ENCODE results near the gene ERC2. TPM values are rescaled to one million over a fixed set of nuclear protein-coding genes. Genes with fewer than 3 reads are reported as not detected.

Gene ERC2
- polyA plus RNA-seq, 2 of the 4 experiments (the other 2 are of a cell fraction), result 0.16 TPM; not detected in 1

DNA sequence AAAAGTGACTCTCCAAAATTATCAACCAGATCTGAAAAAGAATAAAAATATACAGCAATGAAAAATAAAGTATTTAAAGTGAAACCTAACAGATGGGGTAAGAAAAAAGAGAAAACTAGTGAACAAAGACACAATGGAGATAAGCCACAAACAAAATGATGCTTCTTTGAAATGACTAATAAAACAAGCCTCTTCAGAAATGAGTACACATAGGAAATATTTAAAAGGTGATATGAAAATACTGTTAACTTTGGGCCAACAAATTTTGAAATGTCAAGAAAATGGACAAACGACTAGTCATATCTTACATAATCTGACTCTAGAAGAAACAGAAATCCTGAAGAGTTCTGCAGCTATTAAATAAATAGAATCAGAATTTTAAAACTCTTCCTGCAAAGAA lies 164.2 kb downstream of the ERC2 start (continued):
- no peak for TF ChIP-seq HOXB5 (CRISPR knock-in tag; IDR thresholded peaks at IDR 0.05)
- no peak for TF ChIP-seq SREBF2 (IDR thresholded peaks at IDR 0.05)
- TF ChIP-seq, protein P1, sequence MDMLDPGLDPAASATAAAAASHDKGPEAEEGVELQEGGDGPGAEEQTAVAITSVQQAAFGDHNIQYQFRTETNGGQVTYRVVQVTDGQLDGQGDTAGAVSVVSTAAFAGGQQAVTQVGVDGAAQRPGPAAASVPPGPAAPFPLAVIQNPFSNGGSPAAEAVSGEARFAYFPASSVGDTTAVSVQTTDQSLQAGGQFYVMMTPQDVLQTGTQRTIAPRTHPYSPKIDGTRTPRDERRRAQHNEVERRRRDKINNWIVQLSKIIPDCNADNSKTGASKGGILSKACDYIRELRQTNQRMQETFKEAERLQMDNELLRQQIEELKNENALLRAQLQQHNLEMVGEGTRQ (IDR thresholded peaks at IDR 0.05), result no peak

DNA sequence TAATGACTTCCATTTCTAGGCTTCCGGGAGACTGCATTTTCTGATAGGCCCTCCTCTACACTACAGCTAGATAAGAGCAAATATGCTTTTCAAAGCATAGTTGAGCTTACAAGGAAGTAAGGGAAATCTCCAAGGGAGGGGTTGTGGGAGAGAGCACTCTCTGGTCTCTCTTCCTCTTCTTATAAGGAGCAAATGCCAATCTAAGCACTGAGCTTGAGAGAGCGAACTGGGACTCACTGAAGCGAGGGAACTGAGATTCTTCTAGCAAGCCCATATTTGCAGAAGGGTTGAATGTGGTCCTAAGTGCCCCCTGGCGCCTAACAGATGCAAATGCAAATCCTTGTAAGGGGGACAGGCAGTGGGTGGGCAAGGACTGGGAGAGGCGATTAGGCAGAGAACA lies 164.8 kb downstream of the ERC2 start:
- FAIRE-seq, result no peak
- ChIA-PET POLR2A (no interaction called here), CTCF (interaction anchor here (2.0 kb wide), 1 partner anchor 13 kb away, joined by 5 read pairs; no protein-coding TSS in a partner anchor)
- H3K4me1 ChIP-seq, result no peaks in the 10 kb centered on the region
- no peak overlapping the region for H3K4me2 ChIP-seq
- ATAC-seq, result peak in 1 of 2 experiments; percentile 82; a peak in 3 of 6 replicates
- no peak overlapping the region for H3K27ac ChIP-seq
- no peaks in the 10 kb centered on the region for H3K9me3 ChIP-seq
- no peak overlapping the region for H3K4me3 ChIP-seq
- DNase-seq (ENCODE audit: low read depth in 1 of 2, low spot score in 1 of 2), result peak in 1 of 2 experiments; percentile 38
- WGBS (ENCODE audit: missing lambda C conversion rate), result 28% methylated on average over 5 of the region's 5 CpGs
- TF ChIP-seq KDM1A (IDR thresholded peaks at IDR 0.05; ENCODE audit: low read depth), result no peak
- no peak for TF ChIP-seq GATA3 (IDR thresholded peaks at IDR 0.05; ENCODE audit: borderline replicate concordance)
- TF ChIP-seq CEBPB (IDR thresholded peaks at IDR 0.05), result no peak
- TF ChIP-seq, protein P2, sequence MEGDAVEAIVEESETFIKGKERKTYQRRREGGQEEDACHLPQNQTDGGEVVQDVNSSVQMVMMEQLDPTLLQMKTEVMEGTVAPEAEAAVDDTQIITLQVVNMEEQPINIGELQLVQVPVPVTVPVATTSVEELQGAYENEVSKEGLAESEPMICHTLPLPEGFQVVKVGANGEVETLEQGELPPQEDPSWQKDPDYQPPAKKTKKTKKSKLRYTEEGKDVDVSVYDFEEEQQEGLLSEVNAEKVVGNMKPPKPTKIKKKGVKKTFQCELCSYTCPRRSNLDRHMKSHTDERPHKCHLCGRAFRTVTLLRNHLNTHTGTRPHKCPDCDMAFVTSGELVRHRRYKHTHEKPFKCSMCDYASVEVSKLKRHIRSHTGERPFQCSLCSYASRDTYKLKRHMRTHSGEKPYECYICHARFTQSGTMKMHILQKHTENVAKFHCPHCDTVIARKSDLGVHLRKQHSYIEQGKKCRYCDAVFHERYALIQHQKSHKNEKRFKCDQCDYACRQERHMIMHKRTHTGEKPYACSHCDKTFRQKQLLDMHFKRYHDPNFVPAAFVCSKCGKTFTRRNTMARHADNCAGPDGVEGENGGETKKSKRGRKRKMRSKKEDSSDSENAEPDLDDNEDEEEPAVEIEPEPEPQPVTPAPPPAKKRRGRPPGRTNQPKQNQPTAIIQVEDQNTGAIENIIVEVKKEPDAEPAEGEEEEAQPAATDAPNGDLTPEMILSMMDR (IDR thresholded peaks at IDR 0.05), result peak; percentile 21; the same call in 1 of the 3 replicates
- peak; percentile 29 to 43; a peak in 2 of 5 replicates for TF ChIP-seq RAD21 (conservative IDR thresholded peaks at IDR 0.05 in 1 of 2, IDR thresholded peaks at IDR 0.05 in 1 of 2)
- no peak for TF ChIP-seq HOXA7 (CRISPR knock-in tag; IDR thresholded peaks at IDR 0.05)
- no peak for TF ChIP-seq RFX5 (IDR thresholded peaks at IDR 0.05)

DNA sequence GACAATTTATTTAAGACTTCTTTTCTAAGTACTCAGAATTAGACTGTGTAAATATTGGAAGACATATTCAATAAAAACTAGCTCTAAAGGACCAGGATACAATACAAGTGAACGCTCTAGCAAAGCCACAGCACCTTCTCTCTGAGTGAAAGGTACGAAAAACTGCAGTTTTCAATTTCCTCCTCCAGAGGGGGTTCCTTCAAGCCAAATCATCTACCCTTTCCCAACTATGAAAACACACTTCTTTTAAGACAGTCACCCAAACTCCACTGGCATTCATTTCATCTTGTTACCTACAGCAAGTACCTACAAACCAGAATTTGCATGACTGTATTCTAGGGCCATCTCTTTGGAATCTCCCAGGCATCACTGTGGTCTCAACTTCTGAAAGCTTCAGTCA lies 165.8 kb downstream of the ERC2 start:
- TF ChIP-seq JUN (IDR thresholded peaks at IDR 0.05), result no peak
- no peak for TF ChIP-seq RFX5 (IDR thresholded peaks at IDR 0.05)
- TF ChIP-seq ZFP36 (IDR thresholded peaks at IDR 0.05; ENCODE audit: borderline replicate concordance, partially characterized antibody), result no peak
- TF ChIP-seq BHLHE40 (IDR thresholded peaks at IDR 0.05; ENCODE audit: low read depth, low read length), result no peak
- no peak for TF ChIP-seq ZSCAN20 (CRISPR knock-in tag; IDR thresholded peaks at IDR 0.05)
- TF ChIP-seq, protein P3, sequence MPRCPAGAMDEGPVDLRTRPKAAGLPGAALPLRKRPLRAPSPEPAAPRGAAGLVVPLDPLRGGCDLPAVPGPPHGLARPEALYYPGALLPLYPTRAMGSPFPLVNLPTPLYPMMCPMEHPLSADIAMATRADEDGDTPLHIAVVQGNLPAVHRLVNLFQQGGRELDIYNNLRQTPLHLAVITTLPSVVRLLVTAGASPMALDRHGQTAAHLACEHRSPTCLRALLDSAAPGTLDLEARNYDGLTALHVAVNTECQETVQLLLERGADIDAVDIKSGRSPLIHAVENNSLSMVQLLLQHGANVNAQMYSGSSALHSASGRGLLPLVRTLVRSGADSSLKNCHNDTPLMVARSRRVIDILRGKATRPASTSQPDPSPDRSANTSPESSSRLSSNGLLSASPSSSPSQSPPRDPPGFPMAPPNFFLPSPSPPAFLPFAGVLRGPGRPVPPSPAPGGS (IDR thresholded peaks at IDR 0.05), result no peak
- no peak for TF ChIP-seq PHF8 (IDR thresholded peaks at IDR 0.05; ENCODE audit: borderline replicate concordance, low read depth)
- no peak for TF ChIP-seq TFCP2L1 (CRISPR knock-in tag; IDR thresholded peaks at IDR 0.05)
- no peak for TF ChIP-seq RCOR1 (IDR thresholded peaks at IDR 0.05; ENCODE audit: low read depth, low read length)
- TF ChIP-seq, protein P4, sequence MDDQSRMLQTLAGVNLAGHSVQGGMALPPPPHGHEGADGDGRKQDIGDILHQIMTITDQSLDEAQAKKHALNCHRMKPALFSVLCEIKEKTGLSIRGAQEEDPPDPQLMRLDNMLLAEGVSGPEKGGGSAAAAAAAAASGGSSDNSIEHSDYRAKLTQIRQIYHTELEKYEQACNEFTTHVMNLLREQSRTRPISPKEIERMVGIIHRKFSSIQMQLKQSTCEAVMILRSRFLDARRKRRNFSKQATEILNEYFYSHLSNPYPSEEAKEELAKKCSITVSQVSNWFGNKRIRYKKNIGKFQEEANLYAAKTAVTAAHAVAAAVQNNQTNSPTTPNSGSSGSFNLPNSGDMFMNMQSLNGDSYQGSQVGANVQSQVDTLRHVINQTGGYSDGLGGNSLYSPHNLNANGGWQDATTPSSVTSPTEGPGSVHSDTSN (IDR thresholded peaks at IDR 0.05), result no peak
- no peak for TF ChIP-seq CHD4 (IDR thresholded peaks at IDR 0.05; ENCODE audit: borderline replicate concordance)
- no peak for TF ChIP-seq GATA3 (IDR thresholded peaks at IDR 0.05; ENCODE audit: borderline replicate concordance)
- no peak for TF ChIP-seq POLR2A (IDR thresholded peaks at IDR 0.05; ENCODE audit: low read length)
- no peak for TF ChIP-seq EP300 (IDR thresholded peaks at IDR 0.05)
- TF ChIP-seq KDM5A (IDR thresholded peaks at IDR 0.05), result no peak
- TF ChIP-seq HOXB13 (CRISPR knock-in tag; IDR thresholded peaks at IDR 0.05; ENCODE audit: low read depth), result no peak
- TF ChIP-seq ZNF302 (CRISPR knock-in tag; IDR thresholded peaks at IDR 0.05), result no peak
- no peak for TF ChIP-seq KDM1A (IDR thresholded peaks at IDR 0.05; ENCODE audit: low read depth)
- H3K4me1 ChIP-seq, result no peaks in the 10 kb centered on the region
- no peak overlapping the region for H3K4me2 ChIP-seq
- no peak overlapping the region for H3K27ac ChIP-seq
- DNase-seq (ENCODE audit: low read depth in 1 of 2, low spot score in 1 of 2) (no peak), ATAC-seq (peak; percentile 56 to 71; a peak in 4 of 6 replicates), FAIRE-seq (no peak)
- H3K9me3 ChIP-seq, result no peaks in the 10 kb centered on the region
- CTCF ChIA-PET, result no interaction called here
- no peak overlapping the region for H3K4me3 ChIP-seq
- POLR2A ChIA-PET, result no interaction called here
- 0% methylated on average over 2 of the region's 2 CpGs for whole genome bisulfite sequencing (ENCODE audit: missing lambda C conversion rate)
